Spleen (tissue), 7 donors: ENCODE data around the gene RAD23A.

ENCODE experiments used
- CTCF ChIP-seq, 11 experiments: fragments of 200-600 bp in 7 of 11; fragments of 450-650 bp in 4 of 11; sonication (generic) in 4 of 11; IDR thresholded peaks in 8 of 11; conservative IDR thresholded peaks in 3 of 11; 1 replicate in 7 of 11; 2 replicates in 4 of 11; pipeline versions ENCODE4 v1.4.0 to v1.8.0; 2016 to 2021; ENCODE audit warnings: antibody characterized with exemption in 11 of 11, inconsistent platforms in 4 of 11, mild to moderate bottlenecking in 1 of 11
- POLR2AphosphoS5 ChIP-seq, 3 donors: sonication (generic); formaldehyde crosslinking; IDR thresholded peaks; one replicate each; pipeline ENCODE4 v1.5.1; 2017; ENCODE audit warnings: antibody characterized with exemption in 3 of 3
- donor health status: DM: no; HTN: no; CAD: no; lungs with moderate emphysema.
- donor health status: DM: no; HTN: no; CAD: no.
- donor health status: DM: no; HTN: no; CAD: no.

GRCh38 chr19:12953138-12953798 is 7.6 kb downstream of the RAD23A start:
- TF ChIP-seq CTCF (IDR thresholded peaks at IDR 0.05 in 8 of 11, conservative IDR thresholded peaks at IDR 0.05 in 3 of 11) (no peak), POLR2AphosphoS5 (IDR thresholded peaks at IDR 0.05) (peak in 2 of 3 donors; percentile 49 to 71)
